NCI-H146 (cell line): ENCODE data around the gene ADAP1.
"Not testable (repeated sequence)": the region's sequence is repeated elsewhere in the genome, so short reads cannot be mapped to it uniquely, and the experiment has no call there.

Experiments
- DNase-seq: peaks from one replicate; lab custom pipeline; 2025; lab: John Stamatoyannopoulos, UW

ADAP1 gene

GRCh38 chr7:882336-883035 is 72.0 kb downstream of the ADAP1 start:
- DNase-seq, result no peak

GRCh38 chr7:881441-882234 is 72.8 kb downstream of the ADAP1 start:
- DNase-seq, result peak; percentile 22

GRCh38 chr7:880450-880849 is 74.0 kb downstream of the ADAP1 start:
- no peak for DNase-seq

GRCh38 chr7:879706-880105 is 74.8 kb downstream of the ADAP1 start:
- no peak for DNase-seq

- no peak for DNase-seq
Observed at GRCh38 chr7:879093-879492, 75.4 kb downstream of the ADAP1 start.

GRCh38 chr7:877312-878232 is 76.9 kb downstream of the ADAP1 start:
- DNase-seq, result peak; percentile 22

- peak; percentile 60 for DNase-seq
Observed at GRCh38 chr7:876972-877311, 77.5 kb downstream of the ADAP1 start.

- DNase-seq, result peak; percentile 92
Observed at GRCh38 chr7:876077-876971, 78.2 kb downstream of the ADAP1 start, which contains the start of gene GET4. Gene GET4 (plus strand): TSS chr7:876554. CDS start chr7:876646, 92 bp downstream.

GRCh38 chr7:875476-876076 is 78.9 kb downstream of the ADAP1 start:
- DNase-seq, result peak; percentile 44

- peak; percentile 79 for DNase-seq
Observed at GRCh38 chr7:875051-875450, 79.4 kb downstream of the ADAP1 start.

- DNase-seq, result no peak
Observed at GRCh38 chr7:874031-874749, 80.3 kb downstream of the ADAP1 start.

- DNase-seq, result peak; percentile 62
Observed at GRCh38 chr7:873367-874002, 81.0 kb downstream of the ADAP1 start.

- DNase-seq, result not testable (repeated sequence)
Observed at GRCh38 chr7:872685-873084, 81.8 kb downstream of the ADAP1 start.

- no peak for DNase-seq
Observed at GRCh38 chr7:871900-872537, 82.5 kb downstream of the ADAP1 start.

- DNase-seq, result no peak
Observed at GRCh38 chr7:869348-869747, 85.1 kb downstream of the ADAP1 start.

- no peak for DNase-seq
Observed at GRCh38 chr7:868189-868486, 86.3 kb downstream of the ADAP1 start.

- no peak for DNase-seq
Observed at GRCh38 chr7:867406-868188, 86.9 kb downstream of the ADAP1 start.

- DNase-seq, result no peak
Observed at GRCh38 chr7:867001-867405, 87.5 kb downstream of the ADAP1 start.

- no peak for DNase-seq
Observed at GRCh38 chr7:865921-866320, 88.6 kb downstream of the ADAP1 start.
